Activated CD8-positive, alpha-beta T cell treated with anti-CD3 and anti-CD28 coated beads for 36 hours (primary cell): ENCODE results near the gene IL17REL. TPM values are rescaled to one million over a fixed set of nuclear protein-coding genes. Genes with fewer than 3 reads are reported as not detected.

Experiments
- ATAC-seq: fragments of 200-7000 bp; cut with Tn5 transposase; one replicate; pipeline ENCODE4 v1.10.0; 2021; ENCODE audit warnings: mild to moderate bottlenecking, moderate library complexity
- CTCF ChIA-PET: fragments of 350-600 bp; sonication (Branson Sonifier 250); formaldehyde crosslinking; loops from one replicate; lab custom pipeline; 2021; ENCODE audit warnings: antibody characterized with exemption; lab: Charles Lee
- POLR2A ChIA-PET: fragments of 350-600 bp; sonication (Branson Sonifier 250); formaldehyde crosslinking; loops from one replicate; lab custom pipeline; 2021; ENCODE audit warnings: antibody characterized with exemption; lab: Charles Lee
- DNase-seq: peaks from one replicate; pipeline ENCODE4 v3.0.0-alpha.2; 2020
- H3K27ac Mint-ChIP-seq: one replicate; pipeline ENCODE4 v1.8.0; 2021; ENCODE audit warnings: mild to moderate bottlenecking, mixed read lengths
- H3K27me3 Mint-ChIP-seq: one replicate; pipeline ENCODE4 v1.8.0; 2021; ENCODE audit warnings: mixed read lengths
- H3K36me3 Mint-ChIP-seq: one replicate; pipeline ENCODE4 v1.8.0; 2021; ENCODE audit warnings: low read depth, mixed read lengths
- H3K4me1 Mint-ChIP-seq: one replicate; pipeline ENCODE4 v1.8.0; 2021; ENCODE audit warnings: low read depth, mixed read lengths
- H3K4me3 Mint-ChIP-seq: one replicate; pipeline ENCODE4 v1.8.0; 2021; ENCODE audit warnings: mild to moderate bottlenecking, moderate library complexity, mixed read lengths
- H3K9me3 Mint-ChIP-seq: one replicate; pipeline ENCODE4 v1.8.0; 2021; ENCODE audit warnings: mixed read lengths
- intact Hi-C: fragments of 100-400 bp; cut with micrococcal nuclease; formaldehyde crosslinking; loops from one replicate; pipeline ENCODE4 v1.10.0; 2022
- total RNA-seq, 2 experiments: library from RNA; stranded (reverse); gene quantifications; one replicate each; pipeline ENCODE4 v1.2.3, GENCODE V29; 2021
- TF ChIP-seq, protein P1 (sequence below): fragments of 200-600 bp; IDR thresholded peaks from one replicate; pipeline ENCODE4 v1.8.0; 2022; ENCODE audit warnings: antibody characterized with exemption, mild to moderate bottlenecking

IL17REL gene
- total RNA-seq, 2 experiments from 2014 or later = 0.14 TPM; not detected in 1

DNA sequence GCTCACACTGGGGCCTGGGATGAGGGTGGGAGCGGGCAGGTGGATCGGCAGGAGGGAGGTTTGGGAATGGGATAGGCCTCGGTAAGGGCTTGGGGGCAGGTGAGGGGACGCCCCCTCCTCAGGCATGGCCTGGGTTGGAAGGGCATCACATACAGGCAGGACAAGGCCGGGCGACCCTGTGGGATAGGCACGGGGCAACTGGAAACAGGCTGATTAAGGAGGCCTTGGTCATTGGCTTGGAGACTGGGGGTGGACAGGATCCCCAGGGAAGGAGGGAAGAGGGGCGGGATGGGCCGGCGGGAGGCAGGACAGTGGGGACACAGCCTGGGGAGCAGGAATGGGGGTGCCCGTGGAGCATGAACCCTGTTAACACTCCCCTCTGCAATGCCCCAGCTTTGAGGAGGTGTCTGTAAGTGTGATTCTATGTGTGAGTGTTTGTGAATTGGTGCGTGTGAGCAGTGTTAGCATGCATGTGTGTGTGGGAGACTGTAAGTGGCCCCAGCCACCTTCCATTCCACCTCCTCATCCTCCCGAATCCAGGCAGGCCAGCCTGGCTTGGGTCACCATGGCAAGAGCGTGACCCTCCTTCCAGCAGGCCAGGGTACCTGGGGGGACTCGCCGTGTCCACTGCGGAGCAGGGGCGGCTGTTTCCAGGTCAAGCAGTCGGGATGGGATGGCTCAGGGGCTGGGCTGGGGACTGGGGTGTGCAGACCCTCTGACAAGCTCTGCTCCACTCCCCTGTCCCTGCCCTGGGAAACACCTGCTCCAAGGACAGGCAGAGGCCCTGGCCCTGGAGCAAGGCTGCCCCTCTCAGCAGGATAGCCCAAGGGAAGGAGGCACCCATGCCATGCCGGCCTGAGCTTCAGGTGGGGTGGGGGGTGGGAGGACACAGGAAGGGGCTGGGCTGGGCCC, 55.4 kb downstream of the IL17REL start:
- TF ChIP-seq, protein P1, sequence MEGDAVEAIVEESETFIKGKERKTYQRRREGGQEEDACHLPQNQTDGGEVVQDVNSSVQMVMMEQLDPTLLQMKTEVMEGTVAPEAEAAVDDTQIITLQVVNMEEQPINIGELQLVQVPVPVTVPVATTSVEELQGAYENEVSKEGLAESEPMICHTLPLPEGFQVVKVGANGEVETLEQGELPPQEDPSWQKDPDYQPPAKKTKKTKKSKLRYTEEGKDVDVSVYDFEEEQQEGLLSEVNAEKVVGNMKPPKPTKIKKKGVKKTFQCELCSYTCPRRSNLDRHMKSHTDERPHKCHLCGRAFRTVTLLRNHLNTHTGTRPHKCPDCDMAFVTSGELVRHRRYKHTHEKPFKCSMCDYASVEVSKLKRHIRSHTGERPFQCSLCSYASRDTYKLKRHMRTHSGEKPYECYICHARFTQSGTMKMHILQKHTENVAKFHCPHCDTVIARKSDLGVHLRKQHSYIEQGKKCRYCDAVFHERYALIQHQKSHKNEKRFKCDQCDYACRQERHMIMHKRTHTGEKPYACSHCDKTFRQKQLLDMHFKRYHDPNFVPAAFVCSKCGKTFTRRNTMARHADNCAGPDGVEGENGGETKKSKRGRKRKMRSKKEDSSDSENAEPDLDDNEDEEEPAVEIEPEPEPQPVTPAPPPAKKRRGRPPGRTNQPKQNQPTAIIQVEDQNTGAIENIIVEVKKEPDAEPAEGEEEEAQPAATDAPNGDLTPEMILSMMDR = no peak
- intact Hi-C loops = no loop called here
- Mint-ChIP-seq H3K27me3 (no peaks in the 10 kb centered on the region), H3K36me3 (peaks cover 7% of the 10 kb centered on the region), H3K4me3 (no peak overlapping the region), H3K4me1 (peaks cover 10% of the 10 kb centered on the region), H3K27ac (no peak overlapping the region), H3K9me3 (no peaks in the 10 kb centered on the region)
- POLR2A ChIA-PET = interaction anchor here (0.9 kb wide), 1 partner anchor 11 kb away, joined by 5 read pairs; no protein-coding TSS in a partner anchor
- DNase-seq (no peak), ATAC-seq (no peak)
- CTCF ChIA-PET = interaction anchor here (1.0 kb wide), 2 partner anchors 11 to 73 kb away, joined by 3 read pairs; no protein-coding TSS in a partner anchor

DNA sequence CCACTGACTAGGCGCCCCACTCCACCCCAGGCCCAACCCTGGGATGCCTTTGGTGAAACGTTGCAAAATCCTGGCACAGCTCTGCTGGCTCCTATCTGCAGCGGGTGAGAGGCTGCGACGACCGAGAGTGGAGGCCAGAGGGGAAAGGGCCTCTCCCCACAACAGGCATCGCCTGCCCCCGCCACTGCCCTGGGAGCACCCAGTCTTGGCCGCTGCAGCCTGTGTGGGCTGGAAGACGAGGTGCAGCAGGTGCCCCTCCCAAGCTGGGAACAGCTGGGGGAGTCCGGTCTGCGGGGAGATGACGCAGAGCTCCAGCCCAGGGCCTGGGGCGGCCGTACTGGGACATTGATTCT, 56.2 kb downstream of the IL17REL start:
- no peaks in the 10 kb centered on the region for H3K9me3 Mint-ChIP-seq
- H3K4me1 Mint-ChIP-seq = peaks cover 10% of the 10 kb centered on the region
- TF ChIP-seq, protein P1 = no peak
- intact Hi-C loops = no loop called here
- DNase-seq (no peak), ATAC-seq (no peak)
- peaks cover under 1% of the 10 kb centered on the region for H3K36me3 Mint-ChIP-seq
- H3K27me3 Mint-ChIP-seq = no peaks in the 10 kb centered on the region
- POLR2A ChIA-PET = interaction anchor here (0.9 kb wide), 1 partner anchor 10 kb away, joined by 5 read pairs; no protein-coding TSS in a partner anchor
- H3K4me3 Mint-ChIP-seq = no peak overlapping the region
- no peak overlapping the region for H3K27ac Mint-ChIP-seq
- CTCF ChIA-PET = no interaction called here

DNA sequence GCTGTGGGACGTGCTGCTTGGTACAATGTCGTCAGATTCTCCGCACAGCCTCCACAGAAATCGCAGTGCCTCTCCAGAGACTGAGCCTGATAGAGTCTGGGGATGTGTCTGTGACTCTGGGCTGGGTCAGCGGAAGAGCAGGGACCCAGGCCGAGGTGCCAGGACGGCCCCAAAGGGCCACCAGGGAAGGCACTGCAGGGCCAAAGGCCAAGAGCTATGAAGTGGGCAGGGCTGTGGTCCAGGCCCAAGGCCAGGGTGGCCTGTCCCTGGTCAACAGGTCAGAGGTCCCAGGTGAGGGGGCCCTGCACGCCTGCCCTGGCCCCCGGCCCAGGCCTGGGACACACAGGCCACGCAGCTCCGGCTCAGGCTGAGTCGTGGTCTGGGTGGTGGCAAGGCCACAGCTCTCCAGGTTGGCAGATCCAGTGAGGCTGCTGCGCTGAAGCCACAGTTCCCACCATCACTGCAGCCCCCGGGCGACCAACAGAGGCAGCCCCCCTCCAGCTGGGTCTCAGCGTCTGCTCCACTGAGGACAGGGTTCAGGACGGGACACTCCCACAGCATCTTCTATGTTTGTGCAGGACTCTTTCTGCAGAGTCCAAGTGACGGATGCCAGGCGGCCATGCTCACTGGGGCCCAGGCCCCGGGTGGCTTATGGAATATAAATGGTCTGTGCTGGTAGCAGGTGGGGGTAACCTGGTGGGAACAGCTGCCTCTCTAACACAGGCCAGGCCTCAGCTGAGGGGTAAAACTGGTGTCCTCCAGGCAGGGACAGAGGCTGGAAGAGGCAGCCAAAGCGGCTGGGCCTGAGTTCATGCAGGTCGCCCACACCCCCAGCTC, 56.8 kb downstream of the IL17REL start:
- CTCF ChIA-PET = interaction anchor here (1.0 to 1.4 kb wide), 2 partner anchors 24 to 188 kb away, joined by 3 read pairs; no protein-coding TSS in a partner anchor
- POLR2A ChIA-PET = interaction anchor here (0.9 to 1.9 kb wide), 3 partner anchors 9 to 62 kb away, joined by 4 to 5 read pairs (median 4); no protein-coding TSS in a partner anchor
- intact Hi-C loops = no loop called here
- Mint-ChIP-seq H3K27me3 (no peaks in the 10 kb centered on the region), H3K27ac (no peak overlapping the region), H3K4me1 (peaks cover 10% of the 10 kb centered on the region), H3K4me3 (no peak overlapping the region), H3K9me3 (no peaks in the 10 kb centered on the region), H3K36me3 (no peaks in the 10 kb centered on the region)
- ATAC-seq = no peak
- TF ChIP-seq, protein P1 = no peak
- no peak for DNase-seq

DNA sequence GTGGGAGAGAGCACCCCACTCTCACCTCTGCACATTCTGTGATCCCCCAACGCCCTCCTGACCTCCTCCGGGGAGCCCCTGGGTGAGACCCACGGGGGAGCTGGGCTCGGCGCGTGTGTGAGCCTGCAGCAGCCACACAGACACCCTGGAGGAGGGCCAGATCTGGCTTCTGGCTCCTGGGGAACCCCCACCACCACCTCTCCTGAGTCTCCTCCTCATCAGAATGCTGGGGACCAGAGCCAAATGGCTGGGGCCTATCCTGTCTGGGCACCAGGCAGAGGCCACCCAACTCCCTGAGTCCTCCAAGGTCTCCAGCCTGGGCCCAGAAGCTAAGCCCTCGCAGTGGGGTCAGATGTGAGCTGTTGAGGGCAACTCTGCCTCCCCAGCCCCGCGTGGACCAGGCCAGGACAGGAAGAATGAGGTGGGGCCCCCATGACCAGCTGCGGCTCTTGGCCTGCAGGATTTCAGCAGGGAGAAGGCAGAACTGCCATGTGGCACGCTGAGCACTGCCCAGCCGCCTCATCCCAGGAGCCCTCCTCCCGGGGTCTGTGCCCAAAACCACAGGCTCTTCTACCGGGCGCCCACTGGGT, 57.5 kb downstream of the IL17REL start:
- no peak overlapping the region for H3K27ac Mint-ChIP-seq
- POLR2A ChIA-PET = interaction anchor here (0.9 to 1.9 kb wide), 2 partner anchors 9 to 63 kb away, joined by 4 read pairs; no protein-coding TSS in a partner anchor
- CTCF ChIA-PET = interaction anchor here (1.0 to 1.4 kb wide), 2 partner anchors 24 to 187 kb away, joined by 3 read pairs; no protein-coding TSS in a partner anchor

More for the DNA sequence above, 57.5 kb downstream of the IL17REL start:
- Mint-ChIP-seq H3K27me3 (no peaks in the 10 kb centered on the region), H3K36me3 (no peaks in the 10 kb centered on the region), H3K4me3 (no peak overlapping the region), H3K9me3 (no peaks in the 10 kb centered on the region), H3K4me1 (peaks cover 10% of the 10 kb centered on the region)
- intact Hi-C loops = no loop called here
- TF ChIP-seq, protein P1 = no peak
- ATAC-seq (no peak), DNase-seq (no peak)
